CD14-positive monocyte (primary cell): ENCODE results near the gene KDM7A. TPM values are rescaled to one million over a fixed set of nuclear protein-coding genes. Genes with fewer than 3 reads are reported as not detected.
"Not testable (repeated sequence)": the region's sequence is repeated elsewhere in the genome, so short reads cannot be mapped to it uniquely, and the experiment has no call there.

Source experiments
- DNase-seq, 3 donors: peaks; one replicate each; pipeline ENCODE4 v3.0.0-alpha.2; 2011 to 2022
- H2AFZ ChIP-seq: 2 replicates; pipeline ENCODE4 v1.6.0; 2012; ENCODE audit warnings: mild to moderate bottlenecking, low read depth, low read length, inconsistent platforms; ENCODE audit not compliant: insufficient read depth, poor library complexity, severe bottlenecking
- H3K27ac ChIP-seq, 2 donors: 1 replicate in 1 of 2; 2 replicates in 1 of 2; pipeline ENCODE4 v1.5.1; 2012 to 2013; ENCODE audit warnings: low read length in 2 of 2, control low read depth in 1 of 2, inconsistent platforms in 1 of 2, low read depth in 1 of 2, mild to moderate bottlenecking in 1 of 2
- H3K27me3 ChIP-seq, 2 donors: one replicate each; pipeline versions ENCODE4 v1.6.0 to v1.6.1; 2011 to 2013; ENCODE audit warnings: low read length in 2 of 2; ENCODE audit not compliant: control insufficient read depth in 2 of 2, insufficient read depth in 2 of 2
- H3K36me3 ChIP-seq, 2 donors: replicated peaks in 1 of 2; 1 replicate in 1 of 2; 2 replicates in 1 of 2; pipeline versions ENCODE4 v1.5.1 to v1.6.1; 2012 to 2013; ENCODE audit warnings: low read length in 2 of 2, control low read depth in 1 of 2, inconsistent platforms in 1 of 2, mild to moderate bottlenecking in 1 of 2; ENCODE audit not compliant: insufficient read depth in 2 of 2, control insufficient read depth in 1 of 2
- H3K4me1 ChIP-seq, 2 donors: 1 replicate in 1 of 2; 2 replicates in 1 of 2; pipeline versions ENCODE4 v1.5.1 to v1.6.1; 2012 to 2013; ENCODE audit warnings: low read length in 2 of 2, control low read depth in 1 of 2, inconsistent platforms in 1 of 2, mild to moderate bottlenecking in 1 of 2, moderate library complexity in 1 of 2; ENCODE audit not compliant: insufficient read depth in 2 of 2, control insufficient read depth in 1 of 2
- H3K4me2 ChIP-seq: replicated peaks from 2 replicates; pipeline ENCODE3; 2012; ENCODE audit warnings: low read length, moderate library complexity, mild to moderate bottlenecking; ENCODE audit not compliant: poor library complexity, severe bottlenecking; ENCODE audit errors: extremely low read depth
- H3K4me3 ChIP-seq, 3 experiments: fragments of 200-600 bp in 1 of 3; sonication (generic) in 1 of 3; replicated peaks in 1 of 3; 1 replicate in 2 of 3; 2 replicates in 1 of 3; pipeline ENCODE4 v1.5.1; 2011 to 2013; ENCODE audit warnings: low read length in 3 of 3, mild to moderate bottlenecking in 3 of 3, control low read depth in 2 of 3, low read depth in 2 of 3, inconsistent platforms in 1 of 3, moderate library complexity in 1 of 3
- H3K79me2 ChIP-seq: 2 replicates; pipeline ENCODE4 v1.6.0; 2012; ENCODE audit warnings: mild to moderate bottlenecking, control low read depth, inconsistent platforms, low read length, moderate library complexity; ENCODE audit not compliant: insufficient read depth
- H3K9ac ChIP-seq: 2 replicates; pipeline ENCODE4 v1.6.0; 2017; ENCODE audit warnings: low read length, mild to moderate bottlenecking; ENCODE audit not compliant: insufficient read depth, poor library complexity, severe bottlenecking
- H3K9me3 ChIP-seq, 2 donors: replicated peaks in 1 of 2; 1 replicate in 1 of 2; 2 replicates in 1 of 2; pipeline versions ENCODE4 v1.5.1 to v1.6.1; 2012 to 2013; ENCODE audit warnings: low read length in 2 of 2, control low read depth in 1 of 2; ENCODE audit not compliant: control insufficient read depth in 1 of 2, insufficient read depth in 1 of 2
- H4K20me1 ChIP-seq: 2 replicates; pipeline ENCODE4 v1.6.0; 2012; ENCODE audit warnings: mild to moderate bottlenecking, low read length, control low read depth, moderate library complexity; ENCODE audit not compliant: insufficient read depth
- H3K27ac Mint-ChIP-seq, 7 donors: one replicate each; pipeline ENCODE4 v1.8.0; 2020; ENCODE audit warnings: mild to moderate bottlenecking in 7 of 7, mixed read lengths in 7 of 7, moderate library complexity in 6 of 7, inconsistent platforms in 2 of 7
- H3K27me3 Mint-ChIP-seq, 3 donors: one replicate each; pipeline ENCODE4 v1.8.0; 2021 to 2022; ENCODE audit warnings: low read depth in 3 of 3, mild to moderate bottlenecking in 3 of 3, mixed read lengths in 3 of 3, moderate library complexity in 3 of 3, inconsistent platforms in 1 of 3
- H3K36me3 Mint-ChIP-seq, 2 donors: one replicate each; pipeline ENCODE4 v1.8.0; 2020; ENCODE audit warnings: mixed read lengths in 2 of 2, inconsistent platforms in 1 of 2, mild to moderate bottlenecking in 1 of 2
- H3K4me1 Mint-ChIP-seq: one replicate; pipeline ENCODE4 v1.8.0; 2020; ENCODE audit warnings: mild to moderate bottlenecking, mixed read lengths
- H3K4me3 Mint-ChIP-seq, 2 donors: one replicate each; pipeline ENCODE4 v1.8.0; 2020; ENCODE audit warnings: mild to moderate bottlenecking in 2 of 2, mixed read lengths in 2 of 2, moderate library complexity in 1 of 2
- H3K9me3 Mint-ChIP-seq, 7 donors: one replicate each; pipeline ENCODE4 v1.8.0; 2020 to 2022; ENCODE audit warnings: mixed read lengths in 7 of 7, mild to moderate bottlenecking in 6 of 7, moderate library complexity in 6 of 7, inconsistent platforms in 2 of 7
- WGBS: methylation state at CpG from one replicate; pipeline ENCODE4 v1.1.5; 2013; ENCODE audit warnings: missing lambda C conversion rate; ENCODE audit not compliant: insufficient coverage; 5-methylcytosine and 5-hydroxymethylcytosine counted together
- intact Hi-C, 2 donors: fragments of 100-400 bp; cut with micrococcal nuclease; formaldehyde crosslinking; loops; one replicate each; pipeline versions ENCODE4 v1.15.0 to v1.15.1; 2023
- polyA plus RNA-seq, 3 donors: library from polyadenylated mRNA; depleted of rRNA in 1 of 3; unstranded in 2 of 3; stranded (reverse) in 1 of 3; fragments of 300-500 nt in 2 of 3; fragments of >200 nt in 1 of 3; fragmentation: Illumina TruSeq in 2 of 3; gene quantifications; 1 replicate in 2 of 3; 2 replicates in 1 of 3; pipeline ENCODE4 v1.2.3, GENCODE V29; 2012 to 2021
- TF ChIP-seq, protein P1 (sequence below): fragments of 200-600 bp; IDR thresholded peaks from one replicate; pipeline ENCODE4 v1.8.0; 2022; ENCODE audit warnings: antibody characterized with exemption, mild to moderate bottlenecking

The KDM7A gene
- polyA plus RNA-seq, 3 donors = 4.9 to 37.9 (median 7.9) TPM

DNA sequence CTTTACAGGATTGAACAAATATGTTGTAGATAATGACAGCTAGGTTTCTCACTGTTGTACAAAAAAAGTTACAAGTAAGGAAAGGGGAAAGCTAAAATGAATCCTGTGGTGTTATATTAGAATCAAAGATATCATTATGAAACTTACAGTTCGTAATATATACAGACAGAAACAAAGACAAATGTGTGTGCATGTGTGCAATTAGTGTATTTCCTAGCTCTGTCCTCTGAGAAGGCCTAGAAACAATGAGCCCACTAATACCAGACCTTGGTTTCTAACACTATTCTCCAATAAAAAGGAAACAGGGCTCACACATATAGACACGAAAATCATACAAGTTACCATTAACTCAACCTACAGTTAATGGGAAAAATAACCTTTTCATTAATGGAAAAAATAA lies 8.0 kb downstream of the KDM7A start:
- H3K9me3 ChIP-seq = no peaks in the 10 kb centered on the region
- H3K27ac ChIP-seq = no peak overlapping the region
- Mint-ChIP-seq H3K27ac (peak overlapping the region in 1 of 7 donors; percentile 37), H3K36me3 (peaks cover 16 to 19% of the 10 kb centered on the region in 2 donors), H3K4me3 (no peak overlapping the region), H3K4me1 (peaks cover 67% of the 10 kb centered on the region), H3K27me3 (peaks cover 0 to 2% (median 0%) of the 10 kb centered on the region in 3 donors), H3K9me3 (peaks cover 0 to 4% (median 0%) of the 10 kb centered on the region in 7 donors)
- H3K79me2 ChIP-seq = peaks cover 99% of the 10 kb centered on the region
- peaks cover 100% of the 10 kb centered on the region for H4K20me1 ChIP-seq
- peaks cover 0 to 15% of the 10 kb centered on the region in 2 donors for H3K36me3 ChIP-seq
- H3K4me1 ChIP-seq = peaks cover 29 to 38% of the 10 kb centered on the region in 2 donors
- H3K4me2 ChIP-seq = no peak overlapping the region
- TF ChIP-seq, protein P1, sequence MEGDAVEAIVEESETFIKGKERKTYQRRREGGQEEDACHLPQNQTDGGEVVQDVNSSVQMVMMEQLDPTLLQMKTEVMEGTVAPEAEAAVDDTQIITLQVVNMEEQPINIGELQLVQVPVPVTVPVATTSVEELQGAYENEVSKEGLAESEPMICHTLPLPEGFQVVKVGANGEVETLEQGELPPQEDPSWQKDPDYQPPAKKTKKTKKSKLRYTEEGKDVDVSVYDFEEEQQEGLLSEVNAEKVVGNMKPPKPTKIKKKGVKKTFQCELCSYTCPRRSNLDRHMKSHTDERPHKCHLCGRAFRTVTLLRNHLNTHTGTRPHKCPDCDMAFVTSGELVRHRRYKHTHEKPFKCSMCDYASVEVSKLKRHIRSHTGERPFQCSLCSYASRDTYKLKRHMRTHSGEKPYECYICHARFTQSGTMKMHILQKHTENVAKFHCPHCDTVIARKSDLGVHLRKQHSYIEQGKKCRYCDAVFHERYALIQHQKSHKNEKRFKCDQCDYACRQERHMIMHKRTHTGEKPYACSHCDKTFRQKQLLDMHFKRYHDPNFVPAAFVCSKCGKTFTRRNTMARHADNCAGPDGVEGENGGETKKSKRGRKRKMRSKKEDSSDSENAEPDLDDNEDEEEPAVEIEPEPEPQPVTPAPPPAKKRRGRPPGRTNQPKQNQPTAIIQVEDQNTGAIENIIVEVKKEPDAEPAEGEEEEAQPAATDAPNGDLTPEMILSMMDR = no peak
- no peak for DNase-seq
- no CpG with 5 or more reads among the region's 2 CpGs for WGBS
- intact Hi-C loops = no loop called here
- no peak overlapping the region for H3K4me3 ChIP-seq
- H2AFZ ChIP-seq = no peak overlapping the region
- H3K9ac ChIP-seq = no peak overlapping the region
- H3K27me3 ChIP-seq = no peaks in the 10 kb centered on the region

DNA sequence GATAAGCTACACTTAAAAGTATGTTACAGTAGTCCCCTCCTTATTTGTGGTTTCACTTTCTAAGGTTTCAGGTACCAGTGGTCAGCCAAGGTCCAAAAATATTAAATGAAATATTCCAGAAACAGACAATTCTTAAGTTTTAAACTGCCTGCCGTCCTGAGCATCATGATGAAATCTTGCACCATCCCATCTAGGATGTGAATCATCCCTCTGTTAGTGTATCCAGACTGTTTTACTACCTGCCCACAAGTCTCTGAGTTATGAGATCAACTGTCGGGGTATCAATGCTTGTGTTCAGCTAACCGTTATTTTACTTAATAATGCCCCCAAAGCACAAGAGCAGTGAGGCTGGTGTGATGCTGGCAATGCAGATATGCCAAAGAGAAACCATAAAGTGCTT lies 11.4 kb downstream of the KDM7A start:
- 0% methylated on average over 1 of the region's 3 CpGs for WGBS
- peak overlapping the region in 1 of 7 donors; percentile 23 for H3K27ac Mint-ChIP-seq

DNA sequence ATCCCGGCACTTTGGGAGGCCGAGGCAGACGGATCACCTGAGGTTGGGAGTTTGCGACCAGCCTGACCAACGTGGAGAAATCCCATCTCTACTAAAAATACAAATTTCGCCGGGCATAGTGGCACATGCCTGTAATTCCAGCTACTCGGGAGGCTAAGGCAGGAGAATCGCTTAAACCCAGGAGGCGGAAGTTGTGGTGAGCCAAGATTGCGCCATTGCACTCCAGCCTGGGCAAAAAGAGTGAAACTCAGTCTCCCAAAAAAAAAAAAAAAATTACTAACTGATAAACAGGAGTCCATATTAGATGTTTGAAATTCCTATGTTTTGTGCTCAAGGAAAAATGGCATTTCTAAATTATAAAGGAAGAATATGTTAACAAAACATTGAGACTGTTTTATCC lies 14.7 kb downstream of the KDM7A start:
- Histone ChIP-seq H3K4me3 (peak overlapping the region in 1 of 3 experiments; percentile 30), H3K36me3 (peaks cover 2 to 28% of the 10 kb centered on the region in 2 donors), H4K20me1 (peaks cover 100% of the 10 kb centered on the region), H3K79me2 (peaks cover 98% of the 10 kb centered on the region), H3K4me1 (peaks cover 37 to 50% of the 10 kb centered on the region in 2 donors), H3K4me2 (peak overlapping the region; percentile 26)
- Mint-ChIP-seq H3K36me3 (peaks cover 25 to 36% of the 10 kb centered on the region in 2 donors), H3K4me3 (peak overlapping the region in 1 of 2 donors; percentile 28), H3K27ac (peak overlapping the region in 3 of 7 donors; percentile 14 to 77 (median 30)), H3K4me1 (peaks cover 57% of the 10 kb centered on the region)
- WGBS = 58% methylated on average over 5 of the region's 11 CpGs
- H3K9me3 ChIP-seq, H3K27ac ChIP-seq, H2AFZ ChIP-seq, H3K27me3 ChIP-seq, H3K9me3 Mint-ChIP-seq, intact Hi-C loops, H3K27me3 Mint-ChIP-seq, H3K9ac ChIP-seq: not testable (repeated sequence)
- peak; percentile 4 to 45 (median 37) for DNase-seq

More for the DNA sequence above, 11.4 kb downstream of the KDM7A start:
- Mint-ChIP-seq H3K4me3 (peak overlapping the region in 1 of 2 donors; percentile 59), H3K4me1 (peaks cover 74% of the 10 kb centered on the region), H3K9me3 (no peaks in the 10 kb centered on the region), H3K36me3 (peaks cover 9 to 10% of the 10 kb centered on the region in 2 donors), H3K27me3 (peaks cover 0 to 5% (median 0%) of the 10 kb centered on the region in 3 donors)
- DNase-seq = peak; percentile 20 to 63 (median 50)
- H3K9me3 ChIP-seq = no peaks in the 10 kb centered on the region
- no peak overlapping the region for H2AFZ ChIP-seq
- H3K79me2 ChIP-seq = peaks cover 100% of the 10 kb centered on the region
- peaks cover 100% of the 10 kb centered on the region for H4K20me1 ChIP-seq
- H3K4me3 ChIP-seq = no peak overlapping the region
- peak overlapping the region in 1 of 2 donors; percentile 50 for H3K27ac ChIP-seq
- TF ChIP-seq, protein P1 = no peak
- H3K36me3 ChIP-seq = peaks cover 0 to 3% of the 10 kb centered on the region in 2 donors
- peaks cover 37 to 50% of the 10 kb centered on the region in 2 donors for H3K4me1 ChIP-seq
- intact Hi-C loops = no loop called here
- no peaks in the 10 kb centered on the region for H3K27me3 ChIP-seq
- H3K4me2 ChIP-seq = peak overlapping the region; percentile 5
- H3K9ac ChIP-seq = no peak overlapping the region
